ENCODE measurements around the gene LCN6. TPM values are rescaled to one million over a fixed set of nuclear protein-coding genes. Genes with fewer than 3 reads are reported as not detected.

LCN6 gene
- total RNA-seq, 2 donors from 2014 or later, result 6.4 to 9.3 TPM

- H3K4me3 ChIP-seq, result no peak overlapping the region
- no peaks in the 10 kb centered on the region for H3K36me3 ChIP-seq
- H3K9me3 ChIP-seq, result no peaks in the 10 kb centered on the region
- no peak overlapping the region for H3K27ac ChIP-seq
- peaks cover 0 to 26% of the 10 kb centered on the region in 2 donors for H3K4me1 ChIP-seq
- H3K27me3 ChIP-seq, result no peaks in the 10 kb centered on the region
- no peak for TF ChIP-seq CTCF (IDR thresholded peaks at IDR 0.05)
- no peak for DNase-seq (ENCODE audit: low spot score)
Observed at GRCh38 chr9:136740491-136740890, 7.8 kb downstream of the LCN6 start.

GRCh38 chr9:136740069-136740468 is 8.3 kb downstream of the LCN6 start:
- TF ChIP-seq CTCF (IDR thresholded peaks at IDR 0.05), result no peak
- no peaks in the 10 kb centered on the region for H3K36me3 ChIP-seq
- H3K27ac ChIP-seq, result no peak overlapping the region
- H3K27me3 ChIP-seq, result no peaks in the 10 kb centered on the region
- peaks cover 0 to 26% of the 10 kb centered on the region in 2 donors for H3K4me1 ChIP-seq
- H3K9me3 ChIP-seq, result no peaks in the 10 kb centered on the region
- no peak for DNase-seq (ENCODE audit: low spot score)
- no peak overlapping the region for H3K4me3 ChIP-seq

GRCh38 chr9:136739509-136739908 is 8.8 kb downstream of the LCN6 start:
- Histone ChIP-seq H3K27ac (no peak overlapping the region), H3K36me3 (no peaks in the 10 kb centered on the region), H3K27me3 (no peaks in the 10 kb centered on the region), H3K9me3 (no peaks in the 10 kb centered on the region), H3K4me1 (peaks cover 0 to 26% of the 10 kb centered on the region in 2 donors), H3K4me3 (no peak overlapping the region)
- no peak for DNase-seq (ENCODE audit: low spot score)
- no peak for TF ChIP-seq CTCF (IDR thresholded peaks at IDR 0.05)

- H3K9me3 ChIP-seq, result no peaks in the 10 kb centered on the region
- no peak for TF ChIP-seq CTCF (IDR thresholded peaks at IDR 0.05)
- no peaks in the 10 kb centered on the region for H3K27me3 ChIP-seq
- H3K4me3 ChIP-seq, result no peak overlapping the region
- no peak for DNase-seq (ENCODE audit: low spot score)
- no peaks in the 10 kb centered on the region for H3K36me3 ChIP-seq
- H3K27ac ChIP-seq, result no peak overlapping the region
- peaks cover 0 to 26% of the 10 kb centered on the region in 2 donors for H3K4me1 ChIP-seq
Observed at GRCh38 chr9:136738960-136739359, 9.4 kb downstream of the LCN6 start.

- Histone ChIP-seq H3K9me3 (no peaks in the 10 kb centered on the region), H3K27me3 (no peaks in the 10 kb centered on the region), H3K27ac (no peak overlapping the region), H3K4me3 (no peak overlapping the region), H3K36me3 (no peaks in the 10 kb centered on the region), H3K4me1 (peaks cover 0 to 8% of the 10 kb centered on the region in 2 donors)
- DNase-seq (ENCODE audit: low spot score), result no peak
- TF ChIP-seq CTCF (IDR thresholded peaks at IDR 0.05), result no peak
Observed at GRCh38 chr9:136735812-136736480, 12.4 kb downstream of the LCN6 start.

All from right atrium auricular region (tissue), 2 donors.